Right lobe of liver (tissue), 4 donors: ENCODE data around the gene QTRT2.

ENCODE experiments used
- POLR2A ChIP-seq: fragments of 450-650 bp; IDR thresholded peaks from one replicate; pipeline ENCODE4 v1.6.1; 2017; ENCODE audit warnings: antibody characterized with exemption, mild to moderate bottlenecking
- TF ChIP-seq, protein P1 (sequence below), 4 donors: fragments of 200-600 bp in 3 of 4; fragments of 450-650 bp in 1 of 4; IDR thresholded peaks; one replicate each; pipeline versions ENCODE4 v1.5.1 to v1.8.0; 2016 to 2022; ENCODE audit warnings: antibody characterized with exemption in 4 of 4, mild to moderate bottlenecking in 2 of 4
- donor health status: DM: no; HTN: no; CAD: no.
- donor health status: DM: no; HTN: no; CAD: no.
- donor health status: DM: no; HTN: yes; CAD: no.

DNA sequence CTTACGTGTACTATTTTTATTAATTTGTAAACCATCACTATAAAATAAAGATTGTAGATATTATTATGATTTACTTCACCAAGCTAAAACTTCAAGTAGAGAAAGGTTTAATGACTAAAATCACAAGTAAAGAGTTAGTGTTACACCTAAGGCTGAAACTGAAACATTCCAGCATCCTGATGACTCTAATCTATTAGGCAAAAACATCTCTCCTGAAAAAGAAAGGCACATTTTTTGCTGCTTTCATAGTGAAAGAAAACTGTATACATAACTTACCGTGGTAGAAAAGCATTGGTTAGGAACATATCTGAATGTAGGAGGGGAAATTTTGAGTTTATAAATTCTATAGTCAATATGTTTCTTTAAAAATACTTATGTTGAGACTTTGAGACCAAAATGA is 35.6 kb upstream of the QTRT2 start:
- TF ChIP-seq POLR2A = no peak
- TF ChIP-seq, protein P1, sequence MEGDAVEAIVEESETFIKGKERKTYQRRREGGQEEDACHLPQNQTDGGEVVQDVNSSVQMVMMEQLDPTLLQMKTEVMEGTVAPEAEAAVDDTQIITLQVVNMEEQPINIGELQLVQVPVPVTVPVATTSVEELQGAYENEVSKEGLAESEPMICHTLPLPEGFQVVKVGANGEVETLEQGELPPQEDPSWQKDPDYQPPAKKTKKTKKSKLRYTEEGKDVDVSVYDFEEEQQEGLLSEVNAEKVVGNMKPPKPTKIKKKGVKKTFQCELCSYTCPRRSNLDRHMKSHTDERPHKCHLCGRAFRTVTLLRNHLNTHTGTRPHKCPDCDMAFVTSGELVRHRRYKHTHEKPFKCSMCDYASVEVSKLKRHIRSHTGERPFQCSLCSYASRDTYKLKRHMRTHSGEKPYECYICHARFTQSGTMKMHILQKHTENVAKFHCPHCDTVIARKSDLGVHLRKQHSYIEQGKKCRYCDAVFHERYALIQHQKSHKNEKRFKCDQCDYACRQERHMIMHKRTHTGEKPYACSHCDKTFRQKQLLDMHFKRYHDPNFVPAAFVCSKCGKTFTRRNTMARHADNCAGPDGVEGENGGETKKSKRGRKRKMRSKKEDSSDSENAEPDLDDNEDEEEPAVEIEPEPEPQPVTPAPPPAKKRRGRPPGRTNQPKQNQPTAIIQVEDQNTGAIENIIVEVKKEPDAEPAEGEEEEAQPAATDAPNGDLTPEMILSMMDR (IDR thresholded peaks at IDR 0.05) = no peak
